GM18505 (cell line): ENCODE data around the gene RING1.

Experiments used
- ATAC-seq: cut with Tn5 transposase; IDR thresholded peaks from one replicate; pipeline ENCODE4 v1.9.1; 2021; ENCODE audit not compliant: unreplicated experiment
- POLR2A ChIP-seq: IDR thresholded peaks from 4 replicates; pipeline ENCODE4 v1.6.1; 2011; ENCODE audit warnings: borderline replicate concordance; ENCODE audit not compliant: insufficient read depth, insufficient read length; ENCODE audit errors: extremely low read depth

Gene RING1

DNA sequence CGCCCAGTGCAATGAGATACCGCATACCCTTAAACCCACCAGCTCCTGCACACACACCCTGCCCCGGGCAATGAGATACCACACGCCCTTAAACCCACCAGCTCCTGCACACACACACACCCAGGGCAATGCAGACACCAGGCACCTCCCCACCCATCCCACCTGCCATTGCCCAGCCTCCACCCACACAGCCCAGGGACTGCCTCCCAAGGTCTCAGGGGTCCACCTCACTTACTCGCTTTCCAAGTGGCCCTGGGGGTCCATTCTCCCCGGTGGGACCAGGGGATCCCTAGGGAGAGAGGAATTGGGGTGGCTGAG lies 40.1 kb upstream of the RING1 start:
- no peak for TF ChIP-seq POLR2A
- ATAC-seq, result no peak

DNA sequence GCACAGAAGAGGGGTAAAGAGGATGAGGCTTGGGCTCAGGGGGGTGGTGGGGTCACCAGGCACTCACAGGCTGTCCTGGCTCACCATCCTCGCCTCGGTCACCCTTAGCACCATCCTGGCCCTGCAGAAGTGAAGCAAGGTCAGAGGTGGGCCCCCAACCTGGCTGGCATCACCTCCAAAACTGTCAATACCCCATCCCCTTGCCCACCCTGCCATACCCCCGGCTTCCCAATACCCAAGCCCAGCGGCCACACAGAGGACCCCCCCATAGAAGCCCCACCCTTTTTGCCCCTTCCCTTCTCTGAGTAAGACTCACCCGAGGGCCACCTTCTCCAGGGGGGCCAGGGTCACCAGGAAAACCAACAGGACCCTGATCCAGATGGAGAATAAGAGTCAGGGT lies 39.7 kb upstream of the RING1 start:
- TF ChIP-seq POLR2A, result no peak
- ATAC-seq, result no peak

- no peak for TF ChIP-seq POLR2A
- no peak for ATAC-seq
Observed at GRCh38 chr6:33169291-33170175, 38.8 kb upstream of the RING1 start.

DNA sequence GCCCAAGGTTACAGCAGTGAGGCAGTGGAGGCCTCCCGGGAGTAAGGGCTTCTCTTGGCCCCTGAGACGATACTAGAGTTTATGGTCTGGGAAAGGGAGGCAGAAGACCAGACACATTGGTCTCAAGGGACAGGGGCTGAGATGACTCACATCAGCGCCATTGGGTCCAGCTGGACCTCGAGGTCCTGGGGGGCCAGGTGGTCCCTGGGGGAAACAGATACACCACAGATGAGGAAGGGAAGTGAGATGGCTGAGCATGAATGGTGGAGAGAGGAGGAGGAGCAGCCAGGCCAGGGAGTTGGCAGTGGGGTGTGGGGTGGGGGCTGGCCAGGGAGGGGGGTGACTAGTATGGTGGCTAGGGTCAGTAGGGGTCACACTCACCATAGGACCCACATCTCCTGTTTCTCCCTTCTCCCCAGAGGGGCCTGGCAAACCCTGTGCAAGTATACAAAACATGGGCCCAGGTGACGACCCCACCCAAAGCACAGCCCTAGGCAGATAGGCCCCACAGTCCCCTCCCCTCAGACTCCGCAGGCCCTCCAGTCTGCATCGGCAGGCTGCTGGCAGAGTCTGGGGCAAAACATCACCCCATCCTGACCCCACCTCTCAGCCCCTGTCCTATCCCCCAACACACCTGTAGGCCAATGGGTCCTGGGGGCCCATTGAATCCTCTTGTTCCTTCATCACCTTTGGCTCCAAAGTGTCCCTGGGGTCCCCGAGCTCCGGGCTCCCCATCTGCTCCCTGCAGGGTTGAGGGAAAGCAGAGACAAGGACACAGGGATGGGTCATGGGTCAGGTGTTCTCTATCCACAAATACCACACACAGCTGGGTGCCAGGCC lies 37.9 kb upstream of the RING1 start:
- no peak for ATAC-seq
- no peak for TF ChIP-seq POLR2A

DNA sequence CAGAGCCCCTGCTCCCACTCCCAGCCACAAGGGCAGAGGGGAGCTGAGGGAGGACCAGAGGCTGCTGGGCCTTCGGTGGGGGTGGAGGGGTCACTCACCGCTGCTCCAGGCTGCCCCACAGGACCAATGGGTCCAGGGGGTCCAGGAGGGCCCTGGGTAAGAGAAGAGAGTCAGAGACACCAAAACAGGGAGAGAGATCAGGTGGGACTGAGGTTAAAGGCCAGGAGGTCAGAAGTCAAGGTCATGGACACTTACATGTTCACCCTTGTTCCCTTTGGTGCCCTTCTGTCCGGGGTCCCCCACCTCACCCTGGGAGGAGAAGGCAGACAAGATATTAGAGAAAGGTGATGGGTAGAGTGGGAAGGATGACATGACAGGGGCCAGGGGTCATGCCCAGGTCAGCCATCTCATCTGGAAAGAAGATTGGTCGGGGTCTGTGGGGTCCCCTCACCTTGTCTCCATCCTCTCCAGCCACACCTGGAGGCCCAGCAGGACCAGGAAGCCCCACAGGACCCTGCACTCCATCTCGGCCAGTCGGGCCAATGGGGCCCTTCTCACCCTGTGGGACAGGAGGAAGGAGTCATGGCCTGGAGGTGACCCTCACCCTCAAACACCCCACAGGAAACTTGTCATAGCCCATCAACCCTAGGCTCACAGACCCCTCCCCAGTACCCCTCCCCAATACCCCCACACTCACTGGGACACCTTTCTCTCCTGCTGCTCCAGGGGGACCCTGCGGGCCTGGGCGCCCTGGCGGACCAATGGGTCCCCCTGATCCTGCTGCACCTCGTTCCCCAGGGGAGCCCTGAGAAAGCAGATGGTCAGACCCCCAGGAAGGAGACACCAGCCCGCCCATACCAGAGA lies 37.1 kb upstream of the RING1 start:
- ATAC-seq, result no peak
- no peak for TF ChIP-seq POLR2A

- ATAC-seq, result no peak
- TF ChIP-seq POLR2A, result no peak
Observed at GRCh38 chr6:33171880-33172687, 36.2 kb upstream of the RING1 start.

DNA sequence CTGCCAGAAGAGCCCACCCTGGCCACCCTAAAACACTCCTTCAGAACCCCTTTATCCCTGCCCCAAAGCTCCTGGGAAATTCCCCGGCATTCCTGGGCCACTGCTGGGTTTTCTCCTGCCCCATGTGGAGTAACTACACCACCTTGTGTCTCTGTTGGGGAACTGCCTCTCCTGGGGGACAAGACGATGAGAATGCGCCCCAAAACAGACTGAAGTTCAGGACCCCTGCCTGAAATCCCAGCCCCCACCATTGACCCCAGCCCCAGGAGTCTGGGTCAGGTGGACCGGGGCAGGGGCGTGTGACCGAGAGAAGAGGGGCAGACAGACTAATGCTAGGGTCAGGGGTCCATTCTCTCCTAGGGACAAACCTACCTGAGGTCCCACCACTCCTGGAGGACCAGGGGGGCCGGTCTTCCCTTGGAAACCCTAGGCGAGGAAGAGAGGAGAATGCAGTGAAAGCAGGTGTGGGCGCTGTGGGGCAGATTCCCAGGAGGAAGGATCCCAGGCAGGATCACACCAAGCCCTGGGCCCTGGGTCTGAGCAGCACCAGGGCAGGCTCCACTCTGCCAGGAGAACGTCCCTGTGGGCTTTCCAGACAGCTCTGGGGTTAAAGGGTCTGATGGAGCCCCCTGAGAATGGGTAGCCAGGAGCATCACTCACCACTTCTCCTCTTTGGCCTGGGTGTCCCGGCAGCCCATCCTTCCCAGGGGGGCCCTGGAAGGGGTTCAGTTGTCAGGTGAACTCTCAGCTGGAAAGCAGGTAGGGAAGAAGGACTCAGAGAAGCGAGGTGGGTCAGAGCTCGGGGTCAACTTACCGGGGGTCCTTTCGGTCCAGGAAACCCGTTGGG lies 35.4 kb upstream of the RING1 start:
- no peak for ATAC-seq
- TF ChIP-seq POLR2A, result no peak

- TF ChIP-seq POLR2A, result no peak
- no peak for ATAC-seq
Observed at GRCh38 chr6:33173535-33174180, 34.6 kb upstream of the RING1 start.

DNA sequence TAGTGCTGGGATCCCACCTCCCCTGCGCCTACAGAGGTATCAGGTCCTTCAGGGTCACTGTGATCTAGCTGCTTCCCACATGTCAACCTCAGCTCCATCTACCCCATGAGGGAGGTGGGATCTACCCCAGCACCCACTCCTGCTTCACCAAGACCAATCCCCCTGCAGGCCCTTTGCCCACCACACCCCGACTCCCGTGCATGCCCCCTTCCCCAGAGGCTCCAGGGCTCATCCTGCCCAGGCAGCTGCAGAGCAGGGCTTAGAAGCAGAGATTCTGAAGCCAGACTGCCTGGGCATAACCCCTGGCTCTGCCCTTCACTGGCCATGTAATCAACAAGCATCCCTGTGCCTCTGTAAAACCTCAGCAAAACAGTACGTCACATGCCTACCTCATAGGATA lies 33.5 kb upstream of the RING1 start:
- ATAC-seq, result no peak

GRCh38 chr6:33175436-33176069 lies 32.7 kb upstream of the RING1 start:
- ATAC-seq, result no peak
- no peak for TF ChIP-seq POLR2A

More for the DNA sequence above, 33.5 kb upstream of the RING1 start:
- TF ChIP-seq POLR2A, result no peak

DNA sequence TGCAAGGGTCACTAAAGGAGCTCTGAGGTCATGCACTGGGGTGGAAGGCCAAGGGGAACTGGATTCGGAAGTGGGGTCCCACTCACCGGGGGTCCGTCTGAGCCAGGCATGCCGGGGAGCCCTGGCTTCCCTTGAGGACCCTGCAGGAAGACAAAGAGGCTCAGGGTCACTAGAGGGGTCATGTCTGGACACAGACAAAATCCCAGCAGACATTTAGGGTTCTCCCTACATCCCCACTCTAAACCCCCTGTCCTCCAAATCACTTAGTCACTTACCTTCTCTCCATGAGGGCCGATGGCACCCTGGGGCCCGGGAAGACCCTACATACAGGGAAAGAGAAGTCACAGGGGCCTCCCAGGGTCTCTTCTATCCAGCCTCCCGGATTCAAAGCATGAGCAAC lies 31.4 kb upstream of the RING1 start:
- no peak for TF ChIP-seq POLR2A
- ATAC-seq, result no peak
